Suppressor macrophage (primary cell): ENCODE measurements around the gene STOML1.
"Not testable (repeated sequence)": the region's sequence is repeated elsewhere in the genome, so short reads cannot be mapped to it uniquely, and the experiment has no call there.

Source experiments
- DNase-seq, 4 experiments: peaks; one replicate each; pipeline ENCODE4 v3.0.0-alpha.2; 2020 to 2022

Gene STOML1

DNA sequence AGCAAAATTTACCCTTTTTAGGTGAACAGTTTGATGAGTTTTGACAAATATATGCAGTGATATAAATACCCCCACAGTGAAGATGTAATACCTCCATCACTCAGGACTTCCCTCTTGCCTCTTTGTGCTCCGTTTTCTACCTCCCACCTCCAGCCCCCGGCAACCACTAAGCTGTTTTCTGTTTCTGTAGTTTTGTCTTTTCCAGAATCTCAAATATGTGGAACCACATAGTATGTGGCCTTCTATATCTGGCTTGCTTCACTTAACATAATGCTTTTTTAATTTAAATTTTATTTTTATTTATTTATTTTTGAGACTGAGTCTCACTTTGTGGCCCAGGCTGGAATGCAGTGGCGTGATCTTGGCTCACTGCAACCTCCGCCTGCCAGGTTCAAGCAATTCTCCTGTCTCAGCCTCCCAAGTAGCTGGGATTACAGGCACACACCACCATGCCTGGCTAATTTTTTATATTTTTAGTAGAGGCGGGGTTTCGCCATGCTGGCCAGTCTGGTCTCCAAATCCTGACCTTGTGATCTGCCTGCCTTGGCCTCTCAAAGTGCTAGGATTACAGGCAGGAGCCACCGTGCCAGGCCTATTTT is 31.5 kb downstream of the STOML1 start:
- not testable (repeated sequence) for DNase-seq

DNA sequence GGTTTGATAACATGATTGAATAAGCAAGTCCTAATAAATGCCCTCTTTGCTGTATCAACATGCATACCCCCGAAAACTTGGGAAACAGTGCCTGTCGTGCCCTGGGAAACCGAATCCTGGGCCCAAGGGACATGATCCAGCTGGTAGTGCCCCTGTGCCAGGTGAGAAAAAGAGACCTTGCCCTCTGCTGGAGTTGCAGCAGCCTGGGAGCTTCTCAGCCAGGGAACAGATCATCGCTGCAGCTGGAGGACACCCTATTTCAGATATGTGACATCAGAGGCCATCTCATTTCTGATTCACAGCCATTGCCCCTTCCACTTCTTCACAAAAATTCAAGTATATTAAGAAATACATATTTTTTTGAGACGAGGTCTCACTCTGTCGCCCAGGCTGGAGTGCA is 32.3 kb downstream of the STOML1 start:
- no peak for DNase-seq

DNA sequence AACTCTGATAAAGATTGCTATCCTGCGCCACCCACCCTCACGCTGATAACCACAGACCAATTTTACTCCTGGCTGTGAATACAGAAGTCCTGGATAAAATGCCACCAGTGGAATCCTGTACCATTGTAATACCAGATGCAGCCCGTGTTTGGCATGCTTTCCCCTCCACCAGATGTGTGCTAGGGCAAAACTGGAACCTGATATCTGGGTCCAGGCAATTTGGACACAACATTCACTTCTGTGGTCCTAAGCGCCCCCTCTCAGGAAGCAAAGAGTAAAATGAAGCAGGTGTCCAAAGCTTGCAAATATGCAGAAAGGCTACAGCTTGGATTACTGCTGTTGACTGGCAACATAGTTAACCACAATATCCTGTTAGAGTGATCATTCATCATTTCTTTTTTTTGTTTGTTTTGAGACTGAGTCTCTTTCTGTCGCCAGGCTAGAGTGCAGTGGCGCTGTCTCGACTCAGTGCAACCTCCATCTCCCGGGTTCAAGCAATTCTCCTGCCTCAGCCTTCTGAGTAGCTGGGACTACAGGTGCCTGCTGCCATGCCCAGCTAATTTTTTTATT is 33.0 kb downstream of the STOML1 start:
- DNase-seq, result no peak

DNA sequence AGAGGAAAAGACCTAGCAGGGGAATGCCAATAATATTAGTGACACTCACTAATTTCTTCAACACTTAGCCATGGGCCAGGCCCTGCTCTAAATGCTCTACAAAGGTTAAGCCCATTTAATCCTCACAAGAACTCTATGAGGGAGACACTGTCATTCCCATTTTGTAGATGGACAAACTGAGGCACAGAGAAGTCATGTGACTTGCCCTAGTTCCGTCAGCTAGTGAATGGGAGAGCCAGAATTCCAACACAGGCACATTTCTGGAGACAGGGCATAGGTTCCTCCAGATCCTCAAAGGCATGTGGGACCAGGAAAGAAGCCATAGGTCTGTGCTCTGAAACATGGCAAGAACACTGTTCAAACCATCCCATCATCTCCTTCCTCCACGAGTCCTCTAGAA is 34.3 kb downstream of the STOML1 start:
- DNase-seq, result no peak

DNA sequence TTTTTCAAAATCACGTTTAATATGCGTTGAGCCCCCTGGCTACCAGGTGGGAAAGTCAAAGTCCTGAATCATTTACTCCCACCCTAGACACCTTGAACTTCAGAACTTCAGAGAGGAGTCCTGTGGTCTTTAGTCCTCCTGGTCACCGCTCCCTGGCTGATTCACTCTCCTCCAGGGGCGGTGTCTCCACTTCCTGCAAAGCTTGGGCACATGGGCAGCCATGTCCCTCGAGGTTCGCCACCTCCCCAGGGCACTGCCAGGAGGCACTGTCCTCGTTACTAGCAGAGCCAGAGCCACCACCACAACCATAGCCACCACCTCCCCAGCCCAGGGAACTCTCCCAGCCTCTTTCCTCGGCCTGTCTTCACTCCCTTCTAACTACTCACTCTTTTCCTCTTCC is 34.8 kb downstream of the STOML1 start:
- peak in 1 of 4 experiments; percentile 16 for DNase-seq

DNA sequence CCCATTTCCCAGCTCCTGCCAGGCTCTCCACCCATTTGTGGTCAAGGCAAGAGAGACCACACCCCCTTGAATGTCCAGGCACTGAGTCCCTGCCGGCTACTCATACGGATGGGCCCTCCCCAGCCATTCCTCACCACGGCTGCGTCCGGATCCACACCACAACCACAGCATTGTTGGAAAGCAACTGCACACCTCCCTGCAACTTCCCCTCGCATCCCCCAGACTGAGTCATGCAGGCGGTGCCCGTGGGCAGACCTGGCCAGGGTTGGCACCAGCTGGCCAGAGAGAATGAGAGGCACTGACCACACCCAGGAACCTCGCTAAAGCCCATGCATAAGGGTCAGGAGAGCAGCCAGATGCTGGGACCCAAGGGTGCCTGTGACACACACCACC is 35.4 kb downstream of the STOML1 start:
- peak; percentile 26 to 54 (median 41) for DNase-seq

DNA sequence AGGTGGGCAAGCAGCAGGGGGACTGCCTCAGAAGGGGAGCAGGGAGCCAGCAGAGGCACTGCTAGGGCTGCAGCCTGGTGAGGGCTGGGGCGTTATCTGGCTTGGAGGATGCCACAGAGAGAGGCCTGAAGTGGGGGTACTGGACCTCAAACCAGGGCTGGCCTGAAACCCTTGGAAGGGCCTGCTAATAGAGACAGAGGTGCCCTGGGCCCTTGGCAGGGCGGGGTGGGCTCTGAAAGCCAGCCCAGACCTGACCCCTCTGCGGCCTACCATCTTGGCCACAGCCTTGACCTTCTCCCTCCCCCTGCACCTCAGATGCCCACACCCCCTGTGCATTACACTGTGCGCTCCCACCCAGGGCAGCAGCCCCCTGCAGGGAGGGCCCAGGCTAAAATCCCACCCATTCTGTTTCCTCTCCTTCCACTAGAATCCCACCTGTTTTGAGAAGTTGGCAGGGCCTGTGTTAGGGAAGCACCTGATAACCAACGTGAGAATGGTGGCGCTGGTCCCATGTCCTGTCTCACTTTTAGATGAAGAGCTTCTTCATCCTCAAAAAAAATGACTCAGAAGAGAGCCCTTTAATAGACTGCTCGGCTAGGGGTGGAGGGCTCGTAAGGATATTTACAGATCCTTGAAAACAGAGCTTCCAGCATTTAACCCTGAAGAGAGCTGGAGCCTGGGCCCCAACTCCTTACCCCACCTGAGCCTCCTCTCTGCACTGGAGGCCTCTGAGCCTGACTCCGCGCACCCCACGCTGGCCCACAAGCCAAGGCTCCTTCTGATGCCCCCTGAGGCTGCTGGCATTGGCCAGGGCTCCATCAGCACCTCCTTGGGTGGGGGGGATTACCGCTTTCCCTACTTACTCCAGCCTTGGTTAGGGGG is 36.0 kb downstream of the STOML1 start:
- DNase-seq, result no peak

DNA sequence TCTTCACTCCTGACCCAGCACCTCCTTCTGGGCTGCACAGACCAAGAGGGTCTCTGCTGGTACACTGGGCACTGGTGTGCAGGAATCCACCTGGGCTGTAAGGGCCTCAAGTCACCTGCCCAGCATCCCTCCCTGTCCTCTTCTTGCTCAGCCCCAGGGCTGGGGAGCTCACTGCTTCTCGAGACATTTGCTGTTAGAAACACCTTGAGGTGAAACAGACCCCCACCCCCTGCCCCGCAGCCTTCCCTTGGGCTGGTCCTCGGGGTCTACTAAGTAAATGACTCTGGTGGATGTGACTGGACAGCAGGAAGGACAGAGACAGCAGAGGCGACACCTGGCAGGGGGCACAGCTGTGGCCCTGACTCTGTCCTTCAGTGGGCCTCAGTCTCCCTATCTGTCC is 36.8 kb downstream of the STOML1 start:
- no peak for DNase-seq

DNA sequence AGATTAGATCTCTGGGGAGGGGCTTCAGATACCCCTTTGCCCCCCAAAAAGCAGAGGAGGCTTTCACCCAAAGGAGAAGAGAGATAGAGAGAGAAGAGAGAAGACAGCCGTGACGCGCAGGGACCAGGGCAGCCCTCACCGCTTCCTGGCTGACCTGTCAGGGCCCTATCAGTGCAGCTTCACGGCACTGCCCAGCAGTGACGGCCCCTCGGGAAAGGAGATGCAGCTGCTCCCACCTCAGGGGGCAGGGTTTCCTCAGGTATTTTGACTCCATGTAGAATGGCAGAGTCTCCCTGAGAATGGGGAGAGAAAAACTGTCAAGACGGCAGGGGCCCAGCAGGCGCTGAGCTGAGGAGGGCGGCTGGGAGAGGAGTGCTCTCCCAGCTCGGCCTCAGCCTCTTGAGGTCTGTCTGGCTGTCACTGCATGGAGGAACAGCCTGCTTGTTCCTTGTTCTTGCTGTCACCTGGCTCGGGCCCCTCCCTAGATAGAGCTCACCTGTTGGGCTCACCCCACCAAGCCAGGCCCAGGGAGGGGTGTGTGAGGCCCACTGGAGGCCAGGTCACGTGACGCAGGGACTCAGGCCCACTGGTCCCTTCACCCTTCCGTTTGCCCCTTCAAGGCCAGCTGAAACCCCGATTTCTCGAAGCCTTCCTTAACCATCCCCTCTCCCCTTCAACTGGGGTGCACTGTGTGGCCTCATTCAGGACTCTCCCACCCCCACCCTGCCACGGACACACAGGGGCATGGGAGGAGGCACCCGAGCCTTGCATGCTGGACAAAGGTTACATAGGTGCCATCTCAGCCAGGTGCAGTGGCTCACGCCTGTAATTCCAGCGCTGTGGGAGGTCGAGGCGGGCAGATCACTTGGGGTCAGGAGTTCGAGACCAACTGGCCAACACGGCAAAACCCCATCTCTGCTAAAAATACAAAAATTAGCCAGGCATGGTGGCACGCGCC is 37.6 kb downstream of the STOML1 start:
- DNase-seq, result no peak

DNA sequence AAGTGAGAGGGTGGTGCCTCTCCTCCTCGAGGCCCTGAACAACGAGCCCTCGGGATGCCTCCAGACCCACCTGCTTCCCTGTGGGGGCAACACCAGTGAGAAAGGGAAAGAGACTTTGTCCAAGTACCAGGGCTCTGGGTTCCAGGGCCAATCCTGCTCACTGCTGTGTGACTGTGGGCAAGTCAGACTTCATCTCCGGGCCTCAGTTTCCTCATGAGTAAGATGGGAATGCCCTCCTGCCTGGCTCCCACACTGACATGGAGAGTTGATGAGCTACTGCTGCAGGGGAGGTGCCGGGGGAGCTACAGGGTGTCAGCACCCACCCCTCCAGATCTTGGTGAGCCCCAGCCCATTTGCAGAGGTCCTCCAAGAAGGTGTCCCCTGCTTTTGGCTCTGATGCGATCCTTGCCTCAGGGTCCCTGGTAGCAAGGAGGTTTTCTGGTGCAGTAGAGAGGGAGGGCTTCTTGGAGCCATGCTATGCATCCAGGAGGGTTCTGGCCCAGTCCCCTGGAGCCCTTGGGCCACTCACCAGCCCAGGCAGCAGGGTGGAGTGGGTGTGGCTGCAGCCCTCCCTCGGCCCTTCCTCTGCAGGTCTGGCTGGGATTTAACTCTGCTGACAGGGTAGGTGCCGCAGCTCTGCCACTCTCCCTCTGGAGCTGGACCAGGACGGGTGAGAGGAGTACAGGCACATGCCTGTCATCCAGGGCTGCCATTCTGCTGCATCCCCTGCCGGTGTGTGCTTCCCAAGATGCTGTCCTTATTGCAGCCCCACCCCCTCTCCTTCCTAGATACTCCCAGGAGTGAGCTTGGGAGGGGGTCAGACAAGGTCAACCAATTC is 39.0 kb downstream of the STOML1 start:
- no peak for DNase-seq

DNA sequence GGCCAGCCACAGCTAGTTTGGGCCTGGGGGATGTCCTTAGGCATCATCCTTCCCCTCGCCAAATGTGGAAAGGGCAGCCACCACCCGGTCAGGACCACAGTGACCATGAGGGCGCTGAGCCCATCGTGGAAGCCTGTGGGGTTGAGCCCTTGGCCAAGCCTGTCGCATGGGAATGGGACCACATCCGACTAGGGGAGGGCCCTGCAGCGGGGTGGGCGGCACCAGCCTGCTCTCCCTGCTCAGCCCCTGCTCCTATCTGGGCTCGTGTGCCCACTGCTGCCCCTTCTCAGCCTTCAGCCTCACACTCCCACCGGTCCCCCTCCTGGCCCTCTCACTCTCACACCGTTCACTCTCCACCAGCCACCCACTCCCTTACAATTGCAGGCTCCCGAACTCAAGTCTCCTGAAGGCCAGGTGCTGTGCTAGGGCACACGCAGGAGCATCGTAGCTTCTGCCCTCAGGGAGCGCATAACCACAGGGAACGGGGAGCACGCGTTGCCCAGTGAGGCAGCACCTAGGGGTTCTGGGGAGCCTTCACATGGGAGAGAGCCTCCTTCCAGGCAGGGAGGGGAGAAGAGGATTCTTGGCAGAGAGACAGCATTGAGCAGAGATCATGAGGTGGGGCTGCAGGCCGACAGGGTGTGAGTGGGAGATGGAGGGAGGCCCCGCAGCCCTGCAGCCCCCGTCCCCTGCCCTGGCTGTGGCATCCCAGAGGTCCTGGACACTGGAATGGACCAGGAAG is 39.8 kb downstream of the STOML1 start:
- no peak for DNase-seq

DNA sequence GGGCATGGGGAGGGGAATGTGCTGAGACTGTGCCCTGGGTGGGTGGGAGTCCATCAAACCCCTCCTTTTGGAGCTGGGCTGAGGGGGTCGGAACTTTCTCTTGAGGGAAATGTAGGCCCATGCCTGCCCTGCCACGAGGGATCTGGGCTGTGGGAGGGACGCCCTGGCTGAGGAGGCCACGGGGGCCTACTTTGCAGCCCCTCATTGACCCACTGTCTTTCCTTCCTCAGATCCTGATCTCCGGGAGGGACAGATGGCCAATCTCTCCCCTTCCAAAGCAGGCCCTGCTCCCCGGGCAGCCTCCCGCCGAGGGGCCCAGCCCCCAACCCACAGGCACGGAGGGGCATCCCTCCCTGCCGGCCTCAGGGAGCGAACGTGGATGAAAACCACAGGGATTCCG is 40.5 kb downstream of the STOML1 start:
- DNase-seq, result no peak

DNA sequence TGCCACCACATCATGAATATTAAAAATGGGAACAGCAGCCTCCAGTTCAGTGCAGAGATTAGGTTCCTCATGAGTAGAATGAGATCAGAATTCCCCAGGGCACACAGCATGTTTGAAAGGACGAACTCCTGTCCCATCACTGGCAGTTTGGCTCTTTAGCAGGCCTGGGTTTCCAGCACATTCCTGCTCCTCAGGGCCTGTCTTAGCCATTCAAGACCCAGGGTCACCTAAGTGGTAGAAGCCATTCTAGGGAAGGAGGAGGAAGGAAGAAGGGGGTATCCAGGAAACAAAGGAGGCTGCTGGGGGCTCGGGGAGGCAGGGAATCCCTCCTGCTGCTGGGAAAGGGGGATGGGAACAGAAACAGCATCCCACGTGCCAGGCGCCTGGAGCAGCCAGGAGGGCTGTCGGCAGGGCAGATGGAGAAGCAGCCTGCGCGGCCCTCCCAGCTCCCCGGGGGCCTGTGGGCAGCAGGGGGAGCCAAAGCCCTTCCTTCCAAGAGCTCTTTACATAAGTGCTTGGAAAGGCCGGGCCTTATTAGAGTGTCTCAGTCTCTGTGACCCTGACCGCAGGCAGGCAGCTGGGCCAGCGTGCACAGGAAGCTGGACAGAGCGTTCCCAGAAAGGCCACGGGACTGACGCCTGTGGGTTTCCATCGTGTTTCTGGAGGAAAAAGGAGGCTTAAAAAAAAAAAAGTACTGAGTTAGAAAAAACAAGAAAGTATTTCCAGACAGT is 41.1 kb downstream of the STOML1 start:
- DNase-seq, result peak; percentile 94 to 96 (median 96)

DNA sequence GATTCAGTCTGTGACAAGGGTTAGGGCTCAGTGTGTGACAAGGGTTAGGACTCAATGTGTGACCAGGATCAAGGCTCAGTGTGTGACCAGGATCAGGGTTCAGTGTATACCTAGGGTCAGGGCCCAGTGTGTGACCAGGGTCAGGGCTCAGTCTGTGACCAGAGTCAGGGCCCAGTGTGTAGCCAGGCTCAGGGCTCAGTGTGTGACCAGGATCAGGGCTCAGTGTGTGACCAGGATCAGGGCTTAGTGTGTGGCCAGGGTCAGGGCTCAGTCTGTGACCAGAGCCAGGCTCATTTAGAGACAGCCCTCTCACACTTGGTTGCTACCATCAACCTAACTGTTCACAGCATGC is 41.6 kb downstream of the STOML1 start:
- no peak for DNase-seq

DNA sequence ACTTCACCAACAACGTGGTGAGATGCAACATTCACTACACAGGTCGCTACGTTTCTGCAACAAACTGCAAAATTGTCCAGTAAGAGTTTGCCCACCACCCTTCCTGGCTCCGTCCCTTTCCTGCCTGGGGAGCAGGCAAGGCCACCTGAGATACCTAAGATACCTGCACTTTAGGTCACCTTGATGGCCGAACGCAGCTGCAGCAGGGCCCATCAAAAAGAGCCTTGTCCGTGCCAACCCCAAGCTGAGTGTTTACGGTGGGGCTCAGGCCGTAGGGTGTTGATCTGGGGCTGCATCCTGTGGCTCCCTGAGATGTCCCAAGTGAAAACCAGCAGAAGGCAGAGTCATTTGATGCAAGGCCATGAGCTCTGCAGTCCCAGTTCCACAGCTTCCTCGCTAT is 42.6 kb downstream of the STOML1 start:
- DNase-seq, result no peak

DNA sequence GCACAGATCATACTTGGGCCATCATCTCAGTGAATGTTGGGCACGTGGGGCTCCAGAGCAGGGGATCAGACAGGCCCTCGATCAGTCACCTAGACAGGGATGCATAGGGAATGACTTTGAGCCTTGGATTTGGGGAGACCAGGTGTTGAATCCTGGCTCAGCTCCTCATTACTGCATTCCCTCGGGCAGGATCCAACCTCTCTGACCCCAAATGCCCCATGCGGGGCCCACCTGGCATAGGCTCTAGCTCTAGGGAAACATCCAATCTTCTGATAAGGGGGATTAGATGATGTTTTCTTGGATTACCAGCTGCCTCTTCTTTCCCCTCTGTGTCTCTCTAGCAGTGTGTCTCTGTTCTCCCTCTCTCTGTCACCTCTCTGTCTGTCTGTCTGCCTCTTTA is 43.1 kb downstream of the STOML1 start:
- DNase-seq, result no peak

DNA sequence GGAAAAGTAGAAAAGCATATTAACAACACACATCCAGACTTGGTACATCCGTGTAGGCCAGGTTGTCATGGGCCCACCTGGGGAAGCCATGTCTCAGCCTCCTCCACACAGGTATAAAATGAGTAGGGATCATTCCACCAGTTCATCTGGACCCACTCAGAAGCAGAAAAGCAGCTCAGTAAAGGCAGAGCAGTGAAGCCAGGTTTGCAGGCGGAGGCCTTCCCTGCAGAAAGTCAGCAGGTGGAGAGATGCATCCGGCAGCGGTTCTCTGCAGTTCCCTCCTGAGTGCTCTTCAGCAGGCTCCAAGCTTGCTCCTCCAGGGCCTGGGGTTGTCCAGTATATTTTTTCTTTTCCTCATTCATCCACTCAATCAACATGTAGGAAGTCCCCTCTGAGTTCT is 43.7 kb downstream of the STOML1 start:
- no peak for DNase-seq

DNA sequence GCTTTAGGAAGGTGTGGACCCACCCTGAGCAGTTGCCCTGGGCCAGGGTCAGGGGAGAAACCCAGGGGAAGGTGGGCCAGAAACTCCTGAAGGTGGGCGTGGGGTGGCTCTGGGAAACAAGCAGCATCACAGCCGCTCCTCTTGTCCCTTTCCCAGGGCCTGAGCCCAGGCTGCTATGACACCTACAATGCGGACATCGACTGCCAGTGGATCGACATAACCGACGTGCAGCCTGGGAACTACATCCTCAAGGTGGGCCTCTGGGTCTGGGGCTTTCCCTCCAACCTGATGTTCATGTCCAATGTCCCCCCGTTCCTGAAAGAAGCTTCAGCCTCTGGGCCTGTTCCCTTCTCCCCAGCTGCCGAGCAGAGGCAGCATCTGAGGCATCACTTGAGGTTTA is 44.4 kb downstream of the STOML1 start:
- DNase-seq, result no peak

DNA sequence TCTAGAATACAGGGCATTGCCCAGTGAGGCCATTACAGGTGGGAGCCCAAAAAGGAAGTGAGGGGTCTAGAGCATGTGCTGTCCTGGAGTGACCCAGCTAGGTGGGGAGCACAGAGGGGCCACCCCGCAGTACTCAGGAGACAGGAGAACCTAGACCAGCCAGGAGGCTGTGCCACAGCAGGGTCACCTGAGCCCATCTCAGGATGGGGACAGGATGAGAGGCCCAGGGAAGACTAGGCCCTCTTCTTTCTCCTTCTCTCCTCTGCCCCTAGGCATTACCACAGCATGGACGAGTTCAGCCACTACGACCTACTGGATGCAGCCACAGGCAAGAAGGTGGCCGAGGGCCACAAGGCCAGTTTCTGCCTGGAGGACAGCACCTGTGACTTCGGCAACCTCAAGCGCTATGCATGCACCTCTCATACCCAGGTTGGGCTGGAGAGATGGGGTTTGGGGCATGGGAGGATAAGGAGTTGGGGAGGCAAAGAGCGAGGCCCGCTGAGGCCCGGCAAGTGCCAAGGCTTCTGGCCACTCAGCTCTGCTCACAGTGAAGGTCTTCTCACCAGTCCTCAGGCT is 45.2 kb downstream of the STOML1 start:
- no peak for DNase-seq

DNA sequence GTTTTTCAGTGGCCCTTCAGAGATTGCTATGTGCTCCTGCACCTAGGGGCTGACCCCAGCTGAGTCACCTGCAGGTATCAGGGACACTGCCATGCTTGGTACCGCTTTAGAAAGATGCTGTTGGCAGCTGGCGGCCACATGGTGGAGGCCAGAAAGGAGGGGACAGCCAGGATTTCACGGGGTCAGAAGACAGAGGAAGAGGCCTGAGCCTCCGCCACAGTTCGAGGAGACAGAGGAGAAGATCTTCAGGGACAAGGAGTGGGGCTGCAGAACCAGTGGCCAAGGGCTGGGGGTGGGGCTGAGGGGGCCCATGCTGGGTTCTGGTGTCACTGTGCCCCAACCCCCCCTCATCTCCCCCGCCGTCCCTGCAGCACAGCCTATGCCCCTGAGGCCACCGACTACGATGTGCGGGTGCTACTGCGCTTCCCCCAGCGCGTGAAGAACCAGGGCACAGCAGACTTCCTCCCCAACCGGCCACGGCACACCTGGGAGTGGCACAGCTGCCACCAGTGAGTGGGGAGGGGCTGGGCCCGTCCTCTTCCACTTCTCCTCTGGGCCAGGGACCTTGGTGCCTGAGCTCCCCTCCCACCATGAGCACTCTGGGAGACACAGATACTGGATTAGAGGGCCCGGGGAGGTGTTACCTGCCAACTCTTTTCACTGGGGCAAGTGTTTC is 45.9 kb downstream of the STOML1 start:
- DNase-seq, result no peak
